GM21529 (cell line): ENCODE data around the gene TBC1D14.
A peak's percentile ranks its signal among the peaks of the same experiment; 100 is the strongest.

ENCODE experiments used
- ATAC-seq: cut with Tn5 transposase; IDR thresholded peaks from one replicate; pipeline ENCODE4 v1.9.1; 2021; ENCODE audit not compliant: unreplicated experiment

TBC1D14 gene

DNA sequence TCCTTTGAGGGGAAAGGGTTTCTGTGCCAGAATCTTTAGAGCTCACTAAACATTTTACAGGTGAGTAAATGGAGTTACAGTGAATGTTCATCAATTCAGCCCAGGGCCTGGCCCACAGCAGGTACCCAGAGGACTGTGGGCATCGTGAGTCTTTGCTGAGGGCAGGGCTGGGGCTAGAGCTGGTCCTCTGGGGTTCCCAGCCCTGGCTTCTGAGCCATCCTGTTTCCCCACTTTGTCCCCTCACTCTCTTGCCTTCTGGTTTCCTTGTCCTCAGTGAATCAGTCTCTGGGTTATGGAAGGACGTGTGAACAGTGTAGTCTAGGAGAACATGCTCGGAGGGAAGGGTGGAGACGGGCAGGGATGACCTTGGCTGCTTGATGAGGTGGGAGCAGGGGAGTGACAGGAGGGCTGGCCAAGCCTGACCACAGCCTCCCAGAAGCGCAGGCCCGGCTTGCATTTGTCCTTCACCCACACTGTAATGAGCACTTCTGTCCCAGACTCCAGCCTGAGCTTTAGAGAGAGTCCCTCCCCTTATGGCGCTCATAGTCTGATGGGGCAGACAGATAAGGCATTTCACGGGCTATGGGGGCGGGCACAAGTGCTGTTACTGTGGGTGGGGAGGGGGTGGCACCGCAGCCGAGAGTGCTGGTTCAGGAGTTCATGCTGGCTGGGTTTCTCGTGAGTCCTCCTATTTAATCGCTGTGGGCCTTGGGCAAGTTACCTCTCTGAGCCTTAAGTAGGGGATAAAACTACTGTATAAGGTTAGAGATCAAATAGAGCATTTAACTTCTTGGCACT lies 17.3 kb downstream of the TBC1D14 start:
- ATAC-seq, result no peak

GRCh38 chr4:6928081-6928480 lies 18.5 kb downstream of the TBC1D14 start:
- ATAC-seq, result no peak

DNA sequence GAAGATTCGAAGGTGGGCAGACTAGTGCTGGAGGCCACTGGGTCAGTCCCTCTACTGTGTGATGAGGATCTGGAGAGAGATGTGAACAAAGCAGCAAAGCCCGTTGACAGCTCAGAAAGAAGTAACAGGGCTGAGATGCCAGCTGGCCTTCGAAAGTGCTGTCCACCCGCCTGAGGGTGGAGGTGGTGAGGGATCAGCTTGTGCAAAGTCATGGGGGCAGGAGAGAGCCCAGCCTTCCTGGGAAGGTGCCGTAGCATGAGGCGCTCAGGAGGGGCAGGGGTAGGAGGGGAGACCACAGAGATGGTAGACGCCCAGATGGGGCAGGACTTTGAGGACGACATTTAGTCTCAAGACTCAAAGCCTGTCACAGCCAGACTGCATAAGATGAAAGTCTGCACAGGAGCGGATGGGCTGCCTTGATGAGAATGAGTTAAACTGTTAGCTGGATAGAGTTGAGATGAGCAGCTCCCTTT lies 19.7 kb downstream of the TBC1D14 start:
- ATAC-seq, result no peak

GRCh38 chr4:6929812-6930464 lies 20.3 kb downstream of the TBC1D14 start:
- ATAC-seq, result no peak

- no peak for ATAC-seq
Measured at GRCh38 chr4:6932475-6932874, 22.8 kb downstream of the TBC1D14 start.

- no peak for ATAC-seq
Measured at GRCh38 chr4:6932918-6933317, 23.3 kb downstream of the TBC1D14 start.

- no peak for ATAC-seq
Measured at GRCh38 chr4:6933691-6934430, 24.2 kb downstream of the TBC1D14 start.

DNA sequence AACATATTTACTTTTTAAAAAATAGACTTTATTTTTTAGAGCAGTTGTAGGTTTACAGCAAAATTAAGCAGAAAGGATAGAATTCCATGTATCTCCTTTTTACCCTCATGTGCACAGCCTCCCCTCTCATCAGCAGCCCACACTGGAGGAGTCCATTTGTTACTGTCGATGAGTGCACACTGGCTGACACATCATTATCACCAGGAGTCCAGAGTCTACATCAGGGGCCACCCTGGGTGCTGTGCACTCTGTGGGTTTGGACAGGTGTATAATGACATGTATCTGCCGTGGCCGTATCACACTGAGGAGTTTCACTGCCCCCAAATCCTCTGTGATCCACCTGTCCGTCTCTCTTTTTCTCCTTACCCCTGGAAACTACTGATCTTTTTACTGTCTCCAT lies 26.3 kb downstream of the TBC1D14 start:
- no peak for ATAC-seq

- no peak for ATAC-seq
Measured at GRCh38 chr4:6937201-6937600, 27.6 kb downstream of the TBC1D14 start.

DNA sequence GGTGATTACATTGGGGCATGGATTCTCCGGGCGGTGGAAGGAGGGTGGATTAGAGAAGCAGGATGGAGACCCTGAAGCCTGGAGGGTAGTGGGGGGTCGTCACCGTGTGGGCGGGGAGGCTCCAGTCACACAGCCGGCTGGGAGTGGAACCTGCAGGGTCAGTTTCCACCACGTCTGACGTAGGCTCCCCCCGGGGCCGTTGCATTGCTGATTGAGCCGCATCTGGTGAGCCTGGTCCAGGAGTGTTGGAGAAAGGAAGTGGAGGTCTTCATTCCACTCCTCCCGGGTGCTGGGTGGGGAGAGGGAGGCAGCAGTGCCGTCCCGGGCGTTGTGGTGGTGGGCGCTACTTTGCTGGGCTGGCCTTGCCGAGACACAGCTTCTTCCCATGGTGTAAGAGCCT lies 28.1 kb downstream of the TBC1D14 start:
- ATAC-seq, result no peak

DNA sequence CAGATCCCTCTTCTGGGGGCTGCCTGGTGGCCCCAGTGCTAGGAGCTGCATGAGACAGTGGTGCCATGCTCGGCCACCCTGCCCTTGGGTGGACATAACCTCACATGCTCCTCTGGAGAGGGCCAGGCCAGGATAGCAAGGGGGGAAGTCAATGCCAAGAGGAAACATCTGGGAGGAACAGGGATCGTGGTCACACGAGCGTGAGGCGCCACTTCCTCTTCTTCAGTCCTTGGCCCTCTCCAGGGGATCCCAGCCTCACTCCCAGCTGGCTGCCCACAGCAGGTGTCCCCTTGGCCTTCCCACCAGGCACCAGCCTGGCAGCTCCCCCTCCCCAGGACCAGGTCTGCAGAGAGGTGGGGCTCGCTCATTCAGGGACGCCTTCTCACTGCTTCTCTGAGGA lies 28.6 kb downstream of the TBC1D14 start:
- no peak for ATAC-seq

DNA sequence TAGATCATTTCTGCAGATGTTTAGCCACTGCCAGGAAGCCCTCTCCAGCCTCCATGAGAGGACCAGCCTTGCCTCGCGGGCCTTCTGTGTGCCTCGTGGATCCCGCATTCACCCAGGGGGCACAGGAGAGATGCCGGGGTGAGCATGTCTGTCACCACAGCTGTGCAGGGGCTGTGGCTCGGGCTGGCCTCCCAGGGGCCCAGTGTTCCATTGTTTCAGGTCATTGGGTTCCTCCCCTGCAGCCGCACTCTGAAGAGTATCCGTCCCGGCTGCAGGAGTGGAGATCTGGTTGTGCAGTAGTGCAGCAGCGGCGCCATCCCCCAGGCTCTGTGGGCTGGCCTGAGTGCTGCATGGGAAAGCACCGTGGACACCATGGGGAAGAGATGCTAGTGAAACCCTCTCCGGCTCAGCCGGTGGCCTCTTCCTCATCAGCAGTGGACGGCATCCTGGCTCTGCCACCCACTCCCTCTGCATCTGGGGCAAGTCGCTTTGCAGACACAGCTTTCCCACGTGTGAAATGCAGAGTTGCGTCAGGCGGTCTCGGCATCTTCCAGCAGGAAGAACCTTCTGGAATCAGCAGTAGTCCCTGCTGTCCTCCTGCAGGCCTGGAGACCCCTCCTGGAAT lies 29.1 kb downstream of the TBC1D14 start:
- no peak for ATAC-seq

- ATAC-seq, result no peak
Measured at GRCh38 chr4:6939761-6940743, 30.4 kb downstream of the TBC1D14 start.

- no peak for ATAC-seq
Measured at GRCh38 chr4:6940744-6941137, 31.1 kb downstream of the TBC1D14 start.

DNA sequence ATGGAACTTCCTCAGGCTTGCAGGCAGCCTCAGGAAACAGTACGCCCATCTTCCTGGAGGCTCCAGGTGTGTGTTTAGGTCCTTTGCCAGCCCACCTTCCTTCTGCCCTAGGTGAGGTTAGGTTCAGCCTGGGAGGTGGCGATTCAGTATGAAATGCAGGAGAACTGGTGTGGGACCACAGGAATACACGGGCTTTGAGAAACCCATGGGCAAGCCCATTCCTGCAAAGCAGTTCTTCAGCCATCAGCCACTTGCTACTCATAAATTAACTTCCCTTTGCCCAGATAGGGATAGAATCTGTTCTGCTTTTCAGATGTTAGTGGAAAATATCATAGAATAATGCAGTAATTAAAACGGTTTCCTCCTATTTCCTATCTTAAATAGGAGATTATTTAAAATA lies 32.2 kb downstream of the TBC1D14 start:
- ATAC-seq, result no peak

DNA sequence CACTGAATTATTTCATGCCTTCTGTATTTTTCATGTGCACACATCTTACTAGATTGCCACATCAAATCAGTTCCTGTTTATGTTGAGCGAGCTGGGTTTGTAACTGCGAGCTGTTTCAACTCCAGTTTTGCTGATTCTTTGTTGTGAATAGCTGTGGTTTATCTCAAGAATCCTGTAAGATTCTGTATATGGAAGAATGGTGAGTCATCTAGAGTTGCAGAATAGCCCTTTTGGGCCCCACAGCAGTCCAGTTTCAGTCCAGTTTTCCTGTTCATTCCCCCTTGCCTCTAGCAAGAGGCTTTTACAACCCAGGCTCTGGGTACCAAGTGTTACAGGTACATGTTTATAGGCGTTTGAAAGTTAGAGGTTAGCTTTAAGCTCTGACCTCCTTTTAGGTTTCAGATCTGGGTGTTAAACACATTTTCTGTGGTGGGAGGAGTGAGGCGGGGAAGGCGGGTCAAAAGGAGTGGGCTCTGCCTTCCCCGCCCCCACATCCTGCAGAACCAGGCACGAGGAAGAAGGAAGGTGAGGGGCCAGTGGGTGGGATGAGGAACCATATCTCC lies 32.7 kb downstream of the TBC1D14 start:
- peak; percentile 75 for ATAC-seq

DNA sequence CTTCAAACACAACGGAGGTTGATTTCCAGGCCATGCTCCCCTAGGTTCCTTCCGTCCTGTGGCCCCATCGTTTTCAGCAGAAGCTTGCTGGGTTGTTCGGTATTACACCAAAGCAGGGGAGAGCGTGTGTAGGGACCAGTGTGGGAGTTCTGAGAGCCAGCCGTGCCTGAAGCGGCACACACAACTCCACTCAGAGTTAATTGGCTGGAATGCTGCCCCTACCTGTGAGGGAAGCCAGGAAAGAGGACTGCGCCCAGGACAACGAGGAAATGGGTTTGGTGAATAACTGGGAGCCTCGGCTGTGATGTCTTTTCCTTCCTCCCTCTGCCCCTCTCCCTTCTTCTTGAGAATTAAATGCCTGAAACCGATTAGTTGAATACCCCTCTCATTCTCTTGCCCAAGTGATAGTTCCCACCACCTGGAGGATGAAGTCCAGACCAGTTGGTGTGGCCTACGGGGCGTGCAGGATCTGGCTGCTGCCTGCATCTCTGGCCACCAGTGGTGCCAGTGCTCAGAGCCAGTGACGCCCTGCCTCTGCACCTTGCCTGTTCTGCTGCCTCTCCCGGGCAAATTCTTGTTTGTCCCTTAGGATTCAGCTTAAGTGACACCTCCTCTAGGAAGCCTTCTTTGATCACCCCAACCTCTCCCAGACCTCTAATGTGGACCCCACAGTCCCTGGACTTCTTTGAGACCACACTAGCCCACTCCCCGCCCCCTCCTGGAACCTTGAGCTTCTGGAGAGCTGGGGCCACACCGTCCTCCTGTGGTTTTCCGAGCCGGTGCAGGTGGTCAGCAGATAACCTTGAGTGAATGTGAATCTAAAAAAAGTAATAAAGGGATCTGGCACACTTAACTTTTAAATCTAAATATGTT lies 33.6 kb downstream of the TBC1D14 start:
- no peak for ATAC-seq

- ATAC-seq, result no peak
Measured at GRCh38 chr4:6943885-6944225, 34.2 kb downstream of the TBC1D14 start.
